Testis (tissue), 2 donors: ENCODE data around the gene ZNF226.

ENCODE experiments used
- POLR2A ChIP-seq: fragments of 450-650 bp; IDR thresholded peaks from one replicate; pipeline ENCODE4 v1.6.1; 2017; ENCODE audit warnings: antibody characterized with exemption, mild to moderate bottlenecking, moderate library complexity
- TF ChIP-seq, protein P1 (sequence below), 3 experiments: fragments of 450-650 bp in 2 of 3; fragments of 200-600 bp in 1 of 3; sonication (generic) in 1 of 3; IDR thresholded peaks; one replicate each; pipeline ENCODE4 v1.5.1; 2016 to 2019; ENCODE audit warnings: antibody characterized with exemption in 3 of 3, mild to moderate bottlenecking in 2 of 3, moderate library complexity in 1 of 3

DNA sequence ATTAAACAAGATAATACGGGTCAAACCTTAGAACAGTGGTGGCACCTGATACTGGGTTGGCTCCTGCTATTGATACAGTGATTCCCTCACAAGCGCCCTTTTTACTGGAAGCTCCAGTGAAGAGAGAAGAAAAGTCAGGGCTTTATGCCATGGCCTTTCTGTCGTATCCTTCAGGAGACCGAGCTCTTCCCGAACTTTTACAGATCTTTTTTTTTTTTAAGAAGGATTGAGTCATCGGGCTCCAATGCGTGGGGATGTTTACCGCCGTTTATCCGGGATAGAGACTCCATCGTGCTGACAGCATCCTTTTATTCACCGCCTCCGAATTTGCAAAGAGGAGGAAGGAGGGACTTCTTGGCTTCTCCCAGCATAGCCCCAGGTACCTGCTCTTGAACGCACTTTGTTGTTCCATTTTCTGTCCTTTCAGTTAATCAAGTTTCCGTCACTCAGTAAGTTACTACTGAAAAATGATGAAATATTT lies 48.0 kb downstream of the ZNF226 start:
- TF ChIP-seq POLR2A, result no peak
- TF ChIP-seq, protein P1, sequence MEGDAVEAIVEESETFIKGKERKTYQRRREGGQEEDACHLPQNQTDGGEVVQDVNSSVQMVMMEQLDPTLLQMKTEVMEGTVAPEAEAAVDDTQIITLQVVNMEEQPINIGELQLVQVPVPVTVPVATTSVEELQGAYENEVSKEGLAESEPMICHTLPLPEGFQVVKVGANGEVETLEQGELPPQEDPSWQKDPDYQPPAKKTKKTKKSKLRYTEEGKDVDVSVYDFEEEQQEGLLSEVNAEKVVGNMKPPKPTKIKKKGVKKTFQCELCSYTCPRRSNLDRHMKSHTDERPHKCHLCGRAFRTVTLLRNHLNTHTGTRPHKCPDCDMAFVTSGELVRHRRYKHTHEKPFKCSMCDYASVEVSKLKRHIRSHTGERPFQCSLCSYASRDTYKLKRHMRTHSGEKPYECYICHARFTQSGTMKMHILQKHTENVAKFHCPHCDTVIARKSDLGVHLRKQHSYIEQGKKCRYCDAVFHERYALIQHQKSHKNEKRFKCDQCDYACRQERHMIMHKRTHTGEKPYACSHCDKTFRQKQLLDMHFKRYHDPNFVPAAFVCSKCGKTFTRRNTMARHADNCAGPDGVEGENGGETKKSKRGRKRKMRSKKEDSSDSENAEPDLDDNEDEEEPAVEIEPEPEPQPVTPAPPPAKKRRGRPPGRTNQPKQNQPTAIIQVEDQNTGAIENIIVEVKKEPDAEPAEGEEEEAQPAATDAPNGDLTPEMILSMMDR (IDR thresholded peaks at IDR 0.05), result no peak
